Esophagus muscularis mucosa (tissue), 4 donors: ENCODE data around the gene SLC39A11. TPM values are rescaled to one million over a fixed set of nuclear protein-coding genes. Genes with fewer than 3 reads are reported as not detected.
"Not testable (repeated sequence)": the region's sequence is repeated elsewhere in the genome, so short reads cannot be mapped to it uniquely, and the experiment has no call there.

ENCODE experiments used
- DNase-seq: peaks from one replicate; pipeline ENCODE4 v3.0.0-alpha.2; 2017; ENCODE audit errors: extremely low spot score
- H3K27ac ChIP-seq, 4 donors: fragments of 200-600 bp; sonication (generic); replicated peaks in 1 of 4; 1 replicate in 3 of 4; 2 replicates in 1 of 4; pipeline ENCODE4 v1.5.1; 2016 to 2019; ENCODE audit warnings: mild to moderate bottlenecking in 1 of 4
- H3K27me3 ChIP-seq, 4 donors: fragments of 200-600 bp; sonication (generic); one replicate each; pipeline versions ENCODE4 v1.5.1 to v1.6.0; 2016 to 2019
- H3K36me3 ChIP-seq, 4 donors: fragments of 200-600 bp; sonication (generic); one replicate each; pipeline ENCODE4 v1.5.1; 2016 to 2019
- H3K4me1 ChIP-seq, 4 donors: fragments of 200-600 bp; sonication (generic); one replicate each; pipeline ENCODE4 v1.5.1; 2016 to 2019
- H3K4me3 ChIP-seq, 4 donors: fragments of 200-600 bp; sonication (generic); 1 replicate in 2 of 4; 2 replicates in 2 of 4; pipeline ENCODE4 v1.5.1; 2016 to 2019; ENCODE audit warnings: mild to moderate bottlenecking in 4 of 4, moderate library complexity in 1 of 4
- H3K9me3 ChIP-seq, 4 donors: fragments of 200-600 bp; sonication (generic); 1 replicate in 3 of 4; 2 replicates in 1 of 4; pipeline ENCODE4 v1.5.1; 2016 to 2019
- EP300 ChIP-seq: sonication (generic); formaldehyde crosslinking; IDR thresholded peaks from one replicate; pipeline ENCODE4 v1.6.1; 2017; ENCODE audit warnings: antibody characterized with exemption
- POLR2A ChIP-seq: fragments of 450-650 bp; IDR thresholded peaks from one replicate; pipeline ENCODE4 v1.6.1; 2017; ENCODE audit warnings: antibody characterized with exemption, moderate library complexity, mild to moderate bottlenecking, low read depth
- POLR2AphosphoS5 ChIP-seq, 2 donors: sonication (generic); formaldehyde crosslinking; IDR thresholded peaks; one replicate each; pipeline ENCODE4 v1.6.1; 2017; ENCODE audit warnings: antibody characterized with exemption in 2 of 2
- WGBS: methylation state at CpG from one replicate; pipeline ENCODE4 v1.1.5; 2018; 5-methylcytosine and 5-hydroxymethylcytosine counted together
- intact Hi-C: fragments of 100-400 bp; cut with DNase I; formaldehyde crosslinking; loops from one replicate; pipeline ENCODE4 v1.15.1; 2023
- total RNA-seq, 4 donors: library from RNA; depleted of rRNA; stranded (reverse); fragments of >200 nt; gene quantifications; one replicate each; pipeline versions ENCODE4 v1.1.0 to v1.2.1, GENCODE V29; 2016
- TF ChIP-seq, protein P1 (sequence below), 3 experiments: fragments of 200-600 bp in 2 of 3; fragments of 450-650 bp in 1 of 3; sonication (generic) in 2 of 3; IDR thresholded peaks; one replicate each; pipeline ENCODE4 v1.5.1; 2017 to 2019; ENCODE audit warnings: antibody characterized with exemption in 3 of 3, mild to moderate bottlenecking in 2 of 3, moderate library complexity in 1 of 3

The SLC39A11 gene
- total RNA-seq, 4 donors from 2014 or later, result 7.5 to 20.2 (median 18.4) TPM

DNA sequence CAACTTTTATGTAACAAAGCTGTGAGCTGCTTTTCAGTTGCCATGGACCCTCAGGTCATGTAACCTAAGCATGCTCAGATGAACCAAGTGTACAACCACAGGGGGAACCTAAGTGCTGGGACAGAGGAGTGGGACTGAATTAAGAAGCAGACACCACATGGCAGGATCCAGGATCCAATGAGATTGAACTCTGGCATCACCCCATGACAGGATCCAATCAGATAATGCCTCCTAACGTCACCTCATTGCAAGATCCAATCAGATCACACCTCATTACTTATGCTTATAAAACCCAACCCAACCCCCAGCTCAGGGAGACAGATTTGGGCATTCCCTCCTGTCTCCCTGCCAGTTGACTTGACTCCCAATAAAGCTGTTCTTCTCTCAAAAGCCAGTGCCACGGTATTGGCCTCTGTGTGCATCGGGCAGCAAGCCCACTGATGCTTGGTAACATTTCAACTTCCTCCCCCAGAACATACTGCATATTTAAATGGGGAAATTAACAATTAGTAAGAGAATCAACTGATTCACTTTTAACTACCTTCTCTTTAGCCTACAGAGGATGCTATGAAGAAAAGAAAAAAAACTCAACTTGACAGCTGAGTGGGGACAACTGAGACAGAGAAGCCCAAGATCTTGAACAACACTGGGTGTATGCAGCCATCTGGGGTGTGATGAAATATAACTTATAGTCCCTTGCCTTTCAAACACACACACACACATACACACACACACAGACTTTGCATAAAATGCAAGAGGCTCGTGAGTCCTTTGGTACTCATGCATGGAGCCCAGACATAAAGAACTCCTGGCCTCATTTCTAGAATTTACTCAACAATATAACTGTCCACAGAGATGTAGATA, 148.4 kb downstream of the SLC39A11 start:
- no peaks in the 10 kb centered on the region for H3K4me1 ChIP-seq
- peaks cover 0 to 5% (median 4%) of the 10 kb centered on the region in 4 donors for H3K36me3 ChIP-seq
- no peak for DNase-seq
- no peak overlapping the region for H3K27ac ChIP-seq
- TF ChIP-seq, protein P1, sequence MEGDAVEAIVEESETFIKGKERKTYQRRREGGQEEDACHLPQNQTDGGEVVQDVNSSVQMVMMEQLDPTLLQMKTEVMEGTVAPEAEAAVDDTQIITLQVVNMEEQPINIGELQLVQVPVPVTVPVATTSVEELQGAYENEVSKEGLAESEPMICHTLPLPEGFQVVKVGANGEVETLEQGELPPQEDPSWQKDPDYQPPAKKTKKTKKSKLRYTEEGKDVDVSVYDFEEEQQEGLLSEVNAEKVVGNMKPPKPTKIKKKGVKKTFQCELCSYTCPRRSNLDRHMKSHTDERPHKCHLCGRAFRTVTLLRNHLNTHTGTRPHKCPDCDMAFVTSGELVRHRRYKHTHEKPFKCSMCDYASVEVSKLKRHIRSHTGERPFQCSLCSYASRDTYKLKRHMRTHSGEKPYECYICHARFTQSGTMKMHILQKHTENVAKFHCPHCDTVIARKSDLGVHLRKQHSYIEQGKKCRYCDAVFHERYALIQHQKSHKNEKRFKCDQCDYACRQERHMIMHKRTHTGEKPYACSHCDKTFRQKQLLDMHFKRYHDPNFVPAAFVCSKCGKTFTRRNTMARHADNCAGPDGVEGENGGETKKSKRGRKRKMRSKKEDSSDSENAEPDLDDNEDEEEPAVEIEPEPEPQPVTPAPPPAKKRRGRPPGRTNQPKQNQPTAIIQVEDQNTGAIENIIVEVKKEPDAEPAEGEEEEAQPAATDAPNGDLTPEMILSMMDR (IDR thresholded peaks at IDR 0.05), result no peak
- no peak for TF ChIP-seq POLR2AphosphoS5 (IDR thresholded peaks at IDR 0.05)
- no peak for TF ChIP-seq EP300
- no peak for TF ChIP-seq POLR2A
- no peak overlapping the region for H3K4me3 ChIP-seq
- H3K27me3 ChIP-seq, result no peaks in the 10 kb centered on the region
- WGBS, result 94% methylated on average over 4 of the region's 4 CpGs
- H3K9me3 ChIP-seq, result no peaks in the 10 kb centered on the region
- intact Hi-C loops, result no loop called here

DNA sequence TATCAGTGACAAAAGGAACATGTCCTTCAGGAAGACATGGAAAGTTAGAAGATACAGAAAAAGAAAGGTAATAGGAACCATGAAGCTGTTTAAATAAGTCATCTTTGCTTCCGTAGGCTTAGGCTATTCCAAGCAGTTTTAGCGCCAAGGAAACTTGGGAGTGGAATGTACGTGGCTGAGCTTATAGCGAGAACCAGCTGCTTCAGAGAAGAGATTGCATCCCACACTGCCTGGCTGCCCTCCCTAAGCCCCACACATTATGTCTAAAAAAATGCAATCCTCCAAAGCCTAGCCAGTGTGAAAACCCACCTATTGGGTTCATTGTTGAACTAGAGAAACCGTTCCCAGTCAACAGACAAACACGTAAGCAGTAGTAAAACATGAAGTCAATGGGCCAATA, 149.9 kb downstream of the SLC39A11 start:
- no peak overlapping the region for H3K4me3 ChIP-seq
- no peaks in the 10 kb centered on the region for H3K27me3 ChIP-seq
- no peak for DNase-seq
- intact Hi-C loops, result no loop called here
- peaks cover 0 to 4% (median 2%) of the 10 kb centered on the region in 4 donors for H3K36me3 ChIP-seq
- no peak for TF ChIP-seq EP300
- no peak for TF ChIP-seq POLR2AphosphoS5 (IDR thresholded peaks at IDR 0.05)
- TF ChIP-seq, protein P1 (IDR thresholded peaks at IDR 0.05), result no peak
- H3K4me1 ChIP-seq, result no peaks in the 10 kb centered on the region
- no peak overlapping the region for H3K27ac ChIP-seq
- 85% methylated on average over 6 of the region's 6 CpGs for WGBS
- H3K9me3 ChIP-seq, result no peaks in the 10 kb centered on the region

DNA sequence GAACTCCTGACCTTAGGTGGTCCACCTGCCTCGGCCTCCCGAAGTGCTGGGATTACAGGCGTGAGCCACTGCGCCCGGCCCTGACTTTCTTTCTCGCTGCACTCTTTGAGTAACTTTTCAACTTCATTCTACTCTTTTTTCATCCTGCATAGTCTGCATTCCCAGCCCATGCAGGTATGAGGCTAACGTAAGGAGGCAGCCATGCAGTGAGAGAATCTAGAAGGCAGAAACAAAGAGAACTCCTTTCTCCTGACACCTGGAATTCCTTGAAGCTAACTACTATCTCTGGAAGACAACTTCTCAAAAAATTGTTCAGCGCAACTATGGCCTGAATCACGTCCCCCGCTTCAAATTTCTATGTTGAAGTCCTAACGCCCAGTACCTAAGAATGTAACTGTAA, 152.0 kb downstream of the SLC39A11 start:
- no peaks in the 10 kb centered on the region for H3K27me3 ChIP-seq
- DNase-seq, result no peak
- H3K9me3 ChIP-seq, result no peaks in the 10 kb centered on the region
- no peak overlapping the region for H3K27ac ChIP-seq
- no peaks in the 10 kb centered on the region for H3K36me3 ChIP-seq
- no peaks in the 10 kb centered on the region for H3K4me1 ChIP-seq
- no peak overlapping the region for H3K4me3 ChIP-seq
- TF ChIP-seq POLR2A, result no peak
- TF ChIP-seq, protein P1 (IDR thresholded peaks at IDR 0.05), result no peak
- 96% methylated on average over 11 of the region's 11 CpGs for WGBS
- intact Hi-C loops, result no loop called here

DNA sequence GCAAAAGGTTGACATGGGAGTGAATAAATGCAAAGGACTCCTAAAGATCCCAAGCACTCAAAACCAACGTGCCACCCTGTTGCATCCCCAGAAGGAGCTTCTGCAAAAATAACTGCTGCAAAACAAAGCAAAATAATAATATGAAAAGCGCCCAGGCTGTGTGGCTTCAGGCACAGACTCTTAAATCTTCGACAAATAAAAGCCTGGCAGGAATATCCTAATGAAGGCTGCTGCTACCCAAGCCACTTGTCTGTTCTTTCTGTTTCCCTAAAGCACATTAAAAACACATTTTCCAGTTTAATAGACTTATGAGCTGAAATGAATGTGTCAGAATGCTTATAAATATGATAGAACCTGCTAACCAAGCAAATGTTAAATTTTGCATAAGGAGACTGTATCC, 154.0 kb downstream of the SLC39A11 start:
- Histone ChIP-seq H3K27ac (no peak overlapping the region), H3K4me3 (no peak overlapping the region), H3K27me3 (no peaks in the 10 kb centered on the region), H3K36me3 (no peaks in the 10 kb centered on the region), H3K4me1 (no peaks in the 10 kb centered on the region), H3K9me3 (no peaks in the 10 kb centered on the region)
- WGBS, result 81% methylated on average over 3 of the region's 3 CpGs
- TF ChIP-seq EP300, result no peak
- TF ChIP-seq POLR2AphosphoS5 (IDR thresholded peaks at IDR 0.05), result no peak
- TF ChIP-seq, protein P1 (IDR thresholded peaks at IDR 0.05), result no peak
- no peak for TF ChIP-seq POLR2A
- DNase-seq, result no peak
- intact Hi-C loops, result no loop called here

DNA sequence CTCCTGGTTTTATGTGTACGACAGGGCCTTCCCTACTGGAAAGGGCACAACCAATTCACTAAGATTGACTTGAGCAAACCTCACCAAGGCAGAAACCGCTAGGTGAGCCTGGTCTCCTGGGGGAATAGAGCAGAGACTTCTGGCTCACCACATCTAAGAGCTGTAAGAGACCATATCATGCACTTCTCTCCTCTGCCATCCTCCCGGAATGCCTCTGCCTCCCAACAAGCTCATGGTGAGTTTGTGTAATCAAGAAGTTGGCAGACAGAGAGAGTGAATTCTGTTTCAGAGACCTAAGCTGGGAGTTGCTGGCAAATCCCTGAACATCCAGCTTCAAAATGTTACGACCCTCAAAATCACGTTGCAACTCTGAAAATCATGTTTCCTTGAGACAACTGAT, 154.8 kb downstream of the SLC39A11 start:
- intact Hi-C loops, result no loop called here
- Histone ChIP-seq H3K27ac (no peak overlapping the region), H3K27me3 (no peaks in the 10 kb centered on the region), H3K4me3 (no peak overlapping the region), H3K4me1 (no peaks in the 10 kb centered on the region), H3K36me3 (no peaks in the 10 kb centered on the region), H3K9me3 (no peaks in the 10 kb centered on the region)
- no peak for DNase-seq
- TF ChIP-seq, protein P1 (IDR thresholded peaks at IDR 0.05), result no peak
- TF ChIP-seq EP300 (no peak), POLR2AphosphoS5 (IDR thresholded peaks at IDR 0.05) (no peak), POLR2A (no peak)
- 78% methylated on average over 5 of the region's 5 CpGs for WGBS

DNA sequence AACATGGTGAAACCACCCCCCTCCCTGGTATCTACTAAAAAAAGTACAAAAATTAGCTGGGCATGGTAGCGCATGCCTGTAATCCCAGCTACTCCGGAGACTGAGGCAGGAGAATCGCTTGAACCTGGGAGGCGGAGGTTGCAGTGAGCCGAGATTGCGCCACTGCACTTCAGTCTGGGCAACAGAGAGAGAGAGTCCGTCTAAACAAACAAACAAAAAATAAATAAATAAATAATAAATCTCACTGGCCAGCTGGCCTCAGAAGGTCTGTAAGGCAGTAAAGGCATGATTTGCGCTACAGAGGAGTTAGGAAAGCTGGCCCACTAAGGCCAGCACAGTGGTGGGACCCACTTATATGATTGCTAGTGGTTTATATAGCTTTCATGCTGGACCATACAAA, 155.2 kb downstream of the SLC39A11 start:
- intact Hi-C loops, H3K4me3 ChIP-seq, H3K9me3 ChIP-seq, H3K27ac ChIP-seq, DNase-seq, H3K27me3 ChIP-seq, H3K4me1 ChIP-seq, H3K36me3 ChIP-seq: not testable (repeated sequence)
- 92% methylated on average over 8 of the region's 8 CpGs for WGBS
